HG02870 (cell line): ENCODE results near the gene SLC35F4.
A peak's percentile ranks its signal among the peaks of the same experiment; 100 is the strongest.
"Not testable (repeated sequence)": the region's sequence is repeated elsewhere in the genome, so short reads cannot be mapped to it uniquely, and the experiment has no call there.

Source experiments
- ATAC-seq: cut with Tn5 transposase; IDR thresholded peaks from one replicate; pipeline ENCODE4 v1.9.1; 2021; ENCODE audit warnings: mild to moderate bottlenecking, moderate library complexity; ENCODE audit not compliant: unreplicated experiment

Gene SLC35F4

DNA sequence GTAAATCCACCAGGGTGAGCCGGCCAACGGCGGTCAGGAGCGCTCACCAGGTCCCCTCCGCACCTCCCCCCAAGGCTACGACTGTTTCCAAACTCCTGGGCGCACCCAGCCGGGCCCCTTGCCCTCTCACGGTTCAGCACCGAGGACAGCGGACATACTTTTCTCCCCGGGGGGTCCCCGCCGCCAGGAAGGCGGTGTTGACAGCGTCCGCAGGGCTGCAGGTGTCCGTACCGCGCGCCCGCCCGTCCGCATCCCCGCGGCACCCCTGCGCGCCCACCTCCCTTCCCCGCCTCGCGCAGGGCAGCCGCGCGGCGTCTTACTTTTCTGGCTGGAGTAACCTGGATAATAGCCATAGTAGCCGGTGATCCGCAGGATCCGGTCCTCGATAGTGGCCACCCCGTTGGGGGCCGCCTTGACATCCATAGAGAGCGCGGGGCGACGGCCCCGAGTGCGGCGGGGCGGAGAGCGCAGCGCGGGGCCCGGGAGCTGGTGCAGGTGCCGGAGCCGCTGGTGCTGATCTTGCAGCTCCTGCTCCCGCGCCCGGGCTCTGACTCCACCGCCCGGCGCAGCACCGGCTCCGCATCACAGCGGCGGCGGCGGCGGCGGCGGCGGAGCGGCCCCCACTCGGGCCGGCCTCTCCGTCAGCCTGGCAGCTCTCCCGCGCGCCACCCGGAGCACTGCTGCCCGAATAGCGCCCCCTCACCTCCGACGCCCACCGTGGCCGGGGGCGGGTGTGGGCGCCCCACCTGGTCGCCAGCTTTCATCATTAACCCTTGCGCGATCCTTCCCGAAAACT is at the start of gene SLC35F4:
SLC35F4 (minus strand) TSS at position 690 of the 796 bp plus-strand sequence.
- no peak for ATAC-seq

DNA sequence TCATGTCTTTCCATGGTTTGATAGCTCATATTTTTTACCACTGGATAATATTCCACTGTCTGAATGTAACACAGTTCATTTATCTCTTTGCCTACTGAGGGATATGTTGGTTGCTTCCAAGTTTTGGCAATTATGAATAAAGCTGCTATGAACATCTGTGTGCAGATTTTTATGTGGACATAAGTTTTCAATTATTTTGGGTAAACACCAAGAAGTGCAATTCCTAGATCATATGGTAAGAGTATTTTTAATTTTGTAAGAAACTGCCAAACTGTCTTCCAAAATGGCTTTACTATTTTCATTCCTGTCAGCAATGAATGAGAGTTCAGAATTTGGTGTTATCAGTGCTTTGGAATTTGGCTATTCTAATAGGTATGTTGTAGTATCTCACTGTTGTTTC is 43.7 kb upstream of the SLC35F4 start:
- no peak for ATAC-seq

DNA sequence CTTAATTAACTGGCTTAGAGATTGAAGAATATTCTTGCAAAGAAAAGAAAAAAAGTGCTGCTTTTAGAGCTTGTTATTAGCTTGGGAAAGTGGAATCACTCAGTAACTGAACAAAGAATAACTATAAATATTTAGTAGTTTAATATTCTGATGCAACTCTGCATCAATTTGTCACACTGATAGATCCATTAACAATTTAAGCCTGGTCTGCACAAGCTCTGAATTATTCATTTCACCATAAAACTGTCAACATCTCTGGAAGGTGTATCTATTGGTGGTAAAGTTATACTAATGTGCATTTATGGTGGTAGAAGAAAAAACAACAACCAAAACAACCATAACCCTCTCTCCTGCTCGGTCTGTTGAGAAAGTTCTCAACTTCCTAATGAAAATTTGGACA is 38.1 kb upstream of the SLC35F4 start:
- no peak for ATAC-seq

DNA sequence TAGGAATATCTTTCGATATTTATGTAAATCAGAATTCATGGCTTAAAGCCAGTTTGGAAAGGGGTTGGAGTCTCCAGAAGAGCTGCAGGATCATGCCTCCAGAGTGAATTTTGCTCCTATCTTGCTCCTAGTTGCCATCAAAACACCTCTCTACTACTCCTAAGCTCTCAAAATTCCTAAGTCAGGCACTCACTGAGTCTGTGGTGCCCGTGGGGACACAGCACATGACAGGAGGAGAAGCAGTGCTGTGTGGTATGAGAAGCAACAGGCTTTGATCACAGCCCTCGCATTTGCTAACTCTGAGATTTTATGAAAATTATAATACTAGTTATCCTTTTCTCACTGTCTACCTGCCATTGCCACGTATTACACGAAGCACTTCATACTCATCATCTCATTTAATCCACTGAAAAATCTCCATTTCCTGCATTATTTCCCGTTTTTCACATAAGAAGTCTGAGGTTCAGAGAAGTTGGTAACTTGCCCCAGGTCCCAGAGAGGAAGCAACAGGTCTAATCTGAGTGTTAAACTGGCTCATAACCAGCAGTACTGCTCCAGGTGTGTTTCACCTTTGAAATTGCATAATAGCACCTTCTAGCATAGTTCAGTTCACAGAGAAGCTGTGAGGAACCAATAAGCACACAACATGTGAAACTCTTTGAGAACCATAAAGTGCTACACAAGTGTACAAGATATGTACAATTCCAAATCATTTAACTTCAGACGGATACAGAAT is 33.1 kb upstream of the SLC35F4 start:
- no peak for ATAC-seq

DNA sequence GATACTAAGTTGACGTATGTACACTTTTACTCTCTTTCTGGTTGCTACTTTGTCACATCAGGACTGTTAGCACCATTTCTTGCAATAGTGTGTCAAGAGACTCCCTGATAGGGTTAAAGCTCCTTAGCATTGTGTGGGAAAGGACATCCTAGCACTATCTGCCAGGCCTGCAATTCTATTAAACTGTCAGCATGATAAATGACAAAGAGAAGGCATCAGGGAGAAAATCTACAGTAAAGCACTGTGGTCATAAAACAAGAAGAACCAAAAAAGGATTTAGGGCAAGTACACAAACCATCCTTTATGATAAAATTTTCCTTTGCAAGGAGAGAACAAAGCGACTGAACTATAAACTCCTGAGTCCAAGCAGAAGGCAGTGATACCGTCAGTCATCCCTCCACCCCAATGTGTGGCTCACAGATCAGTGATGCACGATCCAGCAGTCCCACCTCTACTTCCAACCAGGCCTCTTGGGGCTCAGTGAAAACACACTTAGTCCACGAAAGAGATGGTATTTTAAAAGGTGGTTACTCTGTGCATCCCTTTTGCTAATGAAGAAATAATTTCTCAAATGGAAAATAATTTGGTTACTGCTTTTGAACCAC is 31.4 kb upstream of the SLC35F4 start:
- no peak for ATAC-seq

DNA sequence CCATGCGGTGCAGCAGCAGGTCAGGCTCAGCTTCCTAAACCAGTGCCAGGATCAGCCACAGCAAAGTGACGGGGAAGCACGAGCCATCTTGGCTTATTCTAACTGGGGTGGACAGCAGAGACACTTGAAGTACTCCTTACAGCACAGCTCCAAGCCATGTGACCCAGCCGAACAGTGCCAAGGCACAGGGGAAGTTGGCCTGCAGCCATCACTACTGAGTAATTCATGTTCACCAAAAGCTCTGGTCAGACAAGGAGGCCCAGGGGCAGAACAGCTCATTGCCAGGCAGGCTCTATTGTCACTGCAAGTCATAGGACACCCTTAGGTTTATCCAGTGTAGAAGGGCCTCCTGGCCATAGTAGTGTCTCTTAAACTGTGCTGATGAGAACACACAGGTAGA is 23.4 kb upstream of the SLC35F4 start:
- no peak for ATAC-seq

DNA sequence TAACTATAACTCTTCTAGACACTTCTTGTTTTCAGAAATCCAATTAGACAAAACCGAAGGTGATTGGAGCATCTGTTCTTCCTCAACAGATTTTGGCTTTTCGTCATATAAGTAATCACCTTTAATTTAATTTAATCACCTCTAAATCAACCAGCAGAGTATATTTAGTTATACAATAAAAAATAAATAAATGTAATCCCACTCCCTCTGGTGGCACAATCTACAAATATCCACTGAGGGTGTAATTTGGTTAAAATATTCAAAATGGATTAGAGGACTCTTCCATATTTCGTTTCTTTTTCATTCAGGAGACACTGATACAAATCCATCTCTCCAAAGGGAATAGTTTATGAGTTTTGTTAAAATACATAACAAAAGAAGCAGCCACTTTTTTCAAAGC is 18.3 kb upstream of the SLC35F4 start:
- no peak for ATAC-seq

DNA sequence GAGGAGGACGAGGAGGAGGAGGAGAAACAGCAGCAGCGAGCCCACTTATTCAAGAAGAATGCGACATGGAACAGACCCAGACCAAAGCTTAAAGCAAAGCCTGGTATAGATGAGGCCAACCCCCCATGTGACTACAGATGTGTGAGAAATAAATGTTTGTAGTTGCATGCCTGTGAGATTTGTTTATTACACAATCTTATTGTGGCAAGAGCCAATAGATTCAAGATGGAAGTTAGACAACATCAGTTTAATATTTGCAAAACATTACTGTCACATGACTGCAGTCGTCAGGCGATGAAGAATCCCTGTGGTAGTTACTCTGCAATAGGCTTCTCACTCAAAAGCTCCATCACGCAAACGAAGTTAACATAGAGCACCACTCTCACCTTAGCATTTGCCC is 17.2 kb upstream of the SLC35F4 start:
- ATAC-seq: no peak

DNA sequence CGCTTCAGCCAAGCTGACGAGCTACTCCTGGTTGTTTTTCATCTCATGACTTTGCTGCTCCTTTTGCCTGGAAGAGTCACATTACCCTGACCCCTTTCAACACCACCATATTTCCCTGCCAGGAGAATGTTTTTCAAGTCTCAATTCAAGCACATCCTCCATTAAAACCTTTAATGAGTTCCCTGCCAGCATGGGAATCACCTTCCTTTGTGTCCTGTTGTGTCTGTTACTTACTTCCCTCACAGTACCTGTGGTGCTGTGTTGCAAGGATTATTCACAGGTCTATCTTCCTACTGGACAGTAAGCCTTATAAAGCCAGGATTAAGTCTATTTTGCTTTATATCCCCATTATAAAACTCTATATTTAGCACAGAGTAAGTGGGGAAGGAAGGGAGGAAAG is 13.6 kb upstream of the SLC35F4 start:
- ATAC-seq: no peak

DNA sequence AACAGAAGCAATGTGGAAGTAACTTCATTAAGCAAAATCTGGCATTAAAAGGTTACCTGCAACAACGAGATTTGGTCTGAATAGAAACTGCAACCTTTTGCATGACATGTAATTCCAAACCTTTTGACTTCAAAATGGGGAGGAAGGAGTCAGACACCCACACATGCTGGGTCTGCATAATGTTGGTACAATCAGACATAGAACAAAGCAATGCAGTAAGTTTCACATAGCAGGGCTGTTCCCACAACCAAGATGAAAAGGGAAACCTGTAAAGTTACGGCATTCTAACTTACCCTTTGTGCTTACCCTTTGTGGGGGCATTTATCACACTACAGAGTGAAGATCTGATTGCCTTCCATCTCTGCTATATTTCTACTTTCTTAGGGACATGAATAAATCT is 10.1 kb upstream of the SLC35F4 start:
- ATAC-seq: no peak

DNA sequence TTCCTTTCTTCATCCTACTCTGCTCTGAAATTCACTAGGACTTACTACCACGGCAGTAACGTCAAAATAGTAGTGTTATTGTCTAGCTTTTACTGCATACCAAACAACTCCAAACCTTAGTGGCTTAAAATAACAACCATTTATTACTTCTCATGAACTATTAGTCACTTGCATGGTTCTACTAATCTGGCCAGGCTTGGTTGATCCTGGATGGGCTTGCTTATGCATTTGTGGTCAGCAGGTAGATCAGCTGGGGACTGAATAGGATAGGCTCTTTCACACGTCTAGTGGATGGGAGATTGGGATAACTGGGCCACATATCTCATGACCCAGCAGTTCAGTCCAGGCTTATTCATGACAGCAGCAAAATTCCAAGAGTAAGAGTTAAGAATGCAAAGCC is 9.4 kb upstream of the SLC35F4 start:
- no peak for ATAC-seq

DNA sequence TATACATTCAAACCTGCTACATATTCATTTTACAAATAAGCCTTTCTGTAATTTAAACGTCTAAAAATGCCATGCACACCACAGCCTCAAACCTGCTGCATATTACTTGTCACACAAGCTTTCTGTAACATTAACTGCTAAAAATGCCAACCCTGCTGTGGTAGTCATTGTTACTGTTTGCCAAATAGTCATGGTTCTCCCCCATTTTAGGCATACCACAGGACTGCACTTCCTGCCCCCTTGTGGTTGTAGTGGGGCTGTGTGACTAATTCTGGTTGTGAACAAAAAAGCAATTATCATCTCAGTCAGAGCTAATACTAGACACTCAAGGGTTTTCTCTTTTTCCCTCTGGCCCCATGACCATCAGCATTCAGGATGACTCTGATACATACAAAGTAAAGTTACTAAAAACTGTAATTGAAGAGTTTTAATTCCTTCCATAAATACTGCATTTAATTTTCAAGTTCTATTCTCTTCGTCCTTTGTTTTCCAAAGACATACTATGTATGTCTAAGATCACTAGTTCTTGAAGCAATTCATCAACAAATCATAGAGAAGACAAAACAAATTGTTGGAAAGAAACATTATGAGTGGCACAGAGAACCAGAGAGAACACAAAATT is 5.7 kb upstream of the SLC35F4 start:
- peak; percentile 75 for ATAC-seq

DNA sequence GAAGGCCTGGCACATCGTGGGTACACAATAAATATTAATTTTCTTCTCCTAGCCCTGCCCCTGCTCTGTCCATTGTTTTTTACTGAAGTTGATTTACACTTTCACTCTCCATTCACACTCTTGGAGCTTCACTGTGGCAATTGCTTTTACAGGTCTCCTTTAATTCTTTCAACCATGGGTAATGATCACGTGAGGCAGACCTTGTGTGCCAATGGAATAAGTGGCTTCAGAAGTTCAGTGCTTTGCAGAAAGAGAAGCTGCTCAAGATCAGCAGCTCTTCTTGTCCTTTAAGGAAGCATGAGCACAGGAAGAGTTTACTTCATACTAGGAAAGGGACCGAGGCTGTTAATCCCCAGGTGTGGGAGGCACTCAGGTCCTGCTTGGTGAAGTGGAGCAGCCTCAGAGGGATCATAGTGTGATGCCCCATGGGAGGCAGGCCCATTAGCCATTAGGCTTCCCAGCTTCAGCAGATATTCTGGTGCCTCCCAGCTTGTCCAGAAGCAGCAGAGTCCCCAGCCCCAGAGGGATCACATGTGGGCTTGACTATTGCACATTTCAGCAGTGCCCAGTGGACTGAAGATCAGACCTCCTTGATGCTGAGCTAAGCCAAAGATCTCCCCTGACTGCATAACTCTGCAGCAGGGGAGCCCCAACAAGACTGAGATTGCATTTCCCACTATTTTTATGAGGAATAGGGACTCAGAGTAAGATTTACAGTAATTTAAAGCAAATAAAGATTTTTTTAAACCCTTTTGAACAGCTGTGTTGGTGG is 5.0 kb upstream of the SLC35F4 start:
- no peak for ATAC-seq

DNA sequence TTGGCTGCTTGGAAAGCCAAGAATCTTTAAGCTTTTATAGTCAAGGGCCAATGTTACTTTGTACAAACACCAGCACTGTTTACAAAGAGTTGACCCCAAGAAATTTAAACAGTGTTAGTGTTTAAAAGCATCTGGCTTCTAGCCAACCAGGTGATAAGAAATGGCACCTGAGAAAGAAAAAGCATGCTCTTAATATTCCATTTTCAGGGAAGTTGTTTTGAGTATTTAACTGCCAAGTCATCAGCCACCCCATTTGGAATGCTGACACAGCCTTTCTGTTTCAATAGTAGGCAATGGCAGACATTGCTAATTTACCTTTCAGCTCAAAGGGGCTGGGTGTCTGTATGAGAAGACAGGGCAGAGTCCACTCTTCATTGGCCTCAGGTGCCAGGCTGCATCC is 3.7 kb upstream of the SLC35F4 start:
- no peak for ATAC-seq

DNA sequence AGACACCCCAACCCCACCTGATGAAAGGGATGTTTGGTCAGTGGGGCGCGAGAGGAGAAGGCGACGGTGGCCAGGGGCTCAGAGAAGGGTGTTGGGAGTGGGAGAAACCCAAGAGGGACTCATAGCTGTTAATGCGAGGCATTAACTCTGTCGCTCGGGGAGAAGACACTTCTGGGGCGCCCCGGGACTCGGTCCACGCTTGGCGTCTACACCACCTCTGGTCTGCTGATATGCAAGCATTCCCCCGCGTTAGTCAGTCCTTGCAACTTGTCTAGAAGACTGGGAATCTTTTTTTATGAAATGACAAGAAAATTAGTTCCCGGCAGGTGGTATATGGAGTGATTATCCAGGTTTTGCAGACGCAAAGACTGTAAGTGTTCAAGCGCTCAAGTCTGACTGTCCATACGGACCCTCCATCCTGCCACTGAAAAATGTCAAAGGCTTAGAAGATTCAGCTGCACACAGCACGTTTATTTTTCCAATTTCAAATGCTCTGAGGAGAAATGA is 360 bp upstream of the SLC35F4 start:
- no peak for ATAC-seq

DNA sequence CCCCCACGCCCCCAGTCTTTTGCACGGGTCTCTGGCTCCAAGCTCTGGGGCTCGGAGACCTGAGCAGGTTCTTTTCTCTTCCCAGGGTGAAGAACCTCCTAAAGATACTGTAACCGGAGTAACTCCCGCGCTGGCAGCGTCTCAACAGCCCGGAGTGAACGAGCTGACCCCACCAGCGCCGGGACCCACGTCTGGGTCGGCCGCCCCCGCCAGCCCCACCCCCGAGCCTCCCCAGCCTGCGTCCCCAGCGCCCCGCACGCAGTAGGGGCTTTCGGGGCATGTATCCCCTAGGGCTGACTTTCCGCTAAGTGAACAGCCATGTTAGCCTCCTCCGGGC is 858 bp downstream of the SLC35F4 start:
- no peak for ATAC-seq

DNA sequence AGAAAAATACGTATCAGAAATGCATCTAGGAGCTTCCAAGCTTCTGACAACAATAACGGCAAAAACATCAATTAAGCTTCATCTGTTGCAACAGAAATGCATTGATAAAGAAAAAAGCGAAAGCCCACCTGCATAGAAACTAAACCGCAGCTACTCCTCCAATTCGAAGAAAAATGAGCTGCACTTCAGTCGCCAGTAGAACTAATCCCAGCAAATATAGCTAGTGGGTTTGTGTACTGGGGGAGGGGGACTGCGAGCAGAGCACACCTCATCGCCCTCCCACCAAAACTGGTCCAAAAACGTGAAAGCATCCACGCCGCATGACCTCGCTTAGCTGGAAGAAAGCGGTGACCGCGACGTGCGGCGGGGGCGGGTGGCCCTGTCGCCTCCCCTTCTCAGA is 1.2 kb downstream of the SLC35F4 start:
- no peak for ATAC-seq

DNA sequence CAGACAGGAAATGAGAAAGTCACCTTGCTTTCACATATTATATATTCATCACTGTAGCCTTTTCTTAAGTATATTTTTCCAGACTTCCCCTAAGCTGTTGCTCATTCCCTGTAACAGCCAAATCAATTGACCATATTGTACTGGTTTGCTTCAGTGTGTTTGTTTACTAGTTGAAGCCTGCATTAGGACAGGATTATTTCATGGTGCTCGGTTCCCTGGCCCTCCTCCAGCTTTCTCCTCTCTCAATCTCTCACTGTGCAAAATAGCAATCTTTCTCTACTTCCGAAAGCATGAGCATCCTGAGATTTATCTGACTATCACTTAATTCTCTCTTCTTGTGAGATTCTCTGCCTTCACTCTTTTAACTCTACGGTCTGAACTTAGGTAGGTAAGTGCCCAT is 2.4 kb downstream of the SLC35F4 start:
- no peak for ATAC-seq

DNA sequence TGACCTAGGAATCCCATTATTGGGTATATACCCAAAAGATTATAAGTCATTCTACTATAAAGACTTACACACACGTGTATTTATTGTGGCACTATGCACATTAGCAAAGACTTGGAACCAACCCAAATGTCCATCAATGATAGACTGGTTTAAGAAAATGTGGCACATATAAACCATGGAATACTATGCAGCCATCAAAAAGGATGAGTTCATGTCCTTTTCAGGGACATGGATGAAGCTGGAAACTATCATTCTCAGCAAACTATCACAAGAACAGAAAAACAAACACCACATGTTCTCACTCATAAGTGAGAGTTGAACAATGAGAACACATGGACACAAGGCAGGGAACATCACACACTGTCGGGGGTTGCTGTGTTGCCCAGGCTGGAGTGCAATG is 10.2 kb downstream of the SLC35F4 start:
- not testable (repeated sequence) for ATAC-seq

DNA sequence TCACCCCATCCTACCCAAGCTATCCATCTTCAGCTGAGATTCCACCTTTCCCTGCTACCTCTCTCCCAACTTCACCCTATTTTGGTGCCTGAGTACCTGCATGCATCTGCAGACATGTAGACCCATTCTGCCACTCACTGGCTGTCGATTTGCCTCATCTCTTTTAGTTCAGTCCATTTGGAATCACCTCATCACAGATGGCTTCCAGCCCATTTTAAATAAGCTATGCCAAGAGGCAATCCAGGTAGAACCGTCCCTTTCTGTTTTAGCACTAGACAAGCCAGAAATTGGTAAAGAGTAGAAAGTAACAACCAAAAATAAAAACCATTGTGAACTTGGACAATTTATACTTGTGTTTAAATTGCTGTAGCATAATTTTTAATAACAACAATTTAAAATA is 11.3 kb downstream of the SLC35F4 start:
- no peak for ATAC-seq

DNA sequence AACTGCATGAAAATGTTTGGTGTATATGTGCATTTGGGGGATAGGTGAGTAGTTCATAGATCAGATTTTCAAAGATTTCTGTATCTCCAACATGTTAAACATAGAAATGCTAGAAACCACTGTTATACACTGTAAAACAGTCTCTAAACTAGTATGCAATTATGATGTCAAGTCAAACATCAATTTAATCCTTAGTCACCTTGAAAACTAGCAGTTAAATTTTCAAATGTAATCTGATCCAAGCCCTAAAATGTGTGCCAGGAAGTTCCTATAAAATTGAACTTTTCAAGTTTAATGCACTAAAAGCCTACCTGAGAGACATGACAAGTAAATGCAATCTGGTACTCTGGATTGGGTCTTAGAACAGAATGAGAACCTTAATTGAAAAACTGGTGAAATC is 14.5 kb downstream of the SLC35F4 start:
- ATAC-seq: no peak
